Thoracic aorta (tissue), 2 donors: ENCODE measurements around the gene HOXC9. TPM values are rescaled to one million over a fixed set of nuclear protein-coding genes. Genes with fewer than 3 reads are reported as not detected.

Experiments used
- ATAC-seq: fragments of 150-250 bp; one replicate; pipeline ENCODE4 v1.8.0; 2017; ENCODE audit warnings: low read depth; ENCODE audit not compliant: insufficient number of reproducible peaks, low FRiP score
- DNase-seq: peaks from one replicate; pipeline ENCODE4 v3.0.0-alpha.2; 2020; ENCODE audit warnings: low spot score
- H3K27ac ChIP-seq, 2 donors: fragments of 200-600 bp; sonication (generic); 1 replicate in 1 of 2; 2 replicates in 1 of 2; pipeline ENCODE4 v1.5.1; 2016; ENCODE audit warnings: mild to moderate bottlenecking in 2 of 2, moderate library complexity in 2 of 2
- H3K27me3 ChIP-seq: fragments of 200-600 bp; sonication (generic); replicated peaks from 2 replicates; pipeline ENCODE4 v1.6.0; 2016; ENCODE audit warnings: mild to moderate bottlenecking; ENCODE audit not compliant: insufficient read depth
- H3K36me3 ChIP-seq: fragments of 200-600 bp; sonication (generic); one replicate; pipeline ENCODE4 v1.5.1; 2016
- H3K4me1 ChIP-seq, 2 donors: fragments of 200-600 bp; sonication (generic); 1 replicate in 1 of 2; 2 replicates in 1 of 2; pipeline versions ENCODE4 v1.5.1 to v1.6.0; 2016; ENCODE audit warnings: low read depth in 2 of 2, mild to moderate bottlenecking in 1 of 2; ENCODE audit not compliant: control insufficient read depth in 1 of 2
- H3K4me3 ChIP-seq: fragments of 200-600 bp; sonication (generic); 2 replicates; pipeline ENCODE4 v1.5.1; 2016; ENCODE audit warnings: mild to moderate bottlenecking
- H3K9me3 ChIP-seq: fragments of 200-600 bp; sonication (generic); 2 replicates; pipeline ENCODE4 v1.5.1; 2016
- CTCF ChIP-seq: fragments of 200-600 bp; sonication (generic); IDR thresholded peaks from one replicate; pipeline ENCODE4 v1.5.1; 2019; ENCODE audit warnings: antibody characterized with exemption
- total RNA-seq, 2 donors: library from RNA; depleted of rRNA; stranded (reverse); fragments of >200 nt; gene quantifications; one replicate each; pipeline versions ENCODE4 v1.1.0 to v1.2.3, GENCODE V29; 2016

Gene HOXC9
- total RNA-seq, 2 donors from 2014 or later, result not detected

GRCh38 chr12:54004063-54004840, 4.3 kb downstream of the HOXC9 start:
- no peak for DNase-seq
- Histone ChIP-seq H3K27me3 (peaks cover 25% of the 10 kb centered on the region), H3K36me3 (no peaks in the 10 kb centered on the region), H3K4me1 (peaks cover 12 to 24% of the 10 kb centered on the region in 2 donors), H3K9me3 (no peaks in the 10 kb centered on the region), H3K4me3 (no peak overlapping the region), H3K27ac (no peak overlapping the region)
- no peak for TF ChIP-seq CTCF
- no peak for ATAC-seq

- Histone ChIP-seq H3K4me1 (peaks cover 10 to 23% of the 10 kb centered on the region in 2 donors), H3K27me3 (peaks cover 19% of the 10 kb centered on the region), H3K27ac (no peak overlapping the region), H3K4me3 (no peak overlapping the region), H3K36me3 (no peaks in the 10 kb centered on the region), H3K9me3 (no peaks in the 10 kb centered on the region)
- no peak for TF ChIP-seq CTCF
- no peak for ATAC-seq
- DNase-seq, result no peak
These were observed 5.0 kb downstream of the HOXC9 start for GRCh38 chr12:54004841-54005530.

- H3K9me3 ChIP-seq, result no peaks in the 10 kb centered on the region
- H3K27ac ChIP-seq, result no peak overlapping the region
- no peak overlapping the region for H3K4me3 ChIP-seq
- H3K36me3 ChIP-seq, result no peaks in the 10 kb centered on the region
- H3K27me3 ChIP-seq, result peaks cover 14% of the 10 kb centered on the region
- peaks cover 5 to 18% of the 10 kb centered on the region in 2 donors for H3K4me1 ChIP-seq
- DNase-seq (no peak), ATAC-seq (no peak)
- no peak for TF ChIP-seq CTCF
These were observed 5.5 kb downstream of the HOXC9 start for GRCh38 chr12:54005531-54005852.

GRCh38 chr12:54005853-54006558, 6.0 kb downstream of the HOXC9 start:
- TF ChIP-seq CTCF, result peak; percentile 94
- Histone ChIP-seq H3K9me3 (no peaks in the 10 kb centered on the region), H3K4me1 (peaks cover 3 to 14% of the 10 kb centered on the region in 2 donors), H3K36me3 (no peaks in the 10 kb centered on the region), H3K27ac (no peak overlapping the region), H3K27me3 (peaks cover 8% of the 10 kb centered on the region), H3K4me3 (peak overlapping the region; percentile 55)
- ATAC-seq (no peak), DNase-seq (peak; percentile 59)
